ENCODE measurements around the gene TIMP4. TPM values are rescaled to one million over a fixed set of nuclear protein-coding genes. Genes with fewer than 3 reads are reported as not detected.

The TIMP4 gene
- total RNA-seq, 1 experiment from 2014 or later = 8.4 TPM

DNA sequence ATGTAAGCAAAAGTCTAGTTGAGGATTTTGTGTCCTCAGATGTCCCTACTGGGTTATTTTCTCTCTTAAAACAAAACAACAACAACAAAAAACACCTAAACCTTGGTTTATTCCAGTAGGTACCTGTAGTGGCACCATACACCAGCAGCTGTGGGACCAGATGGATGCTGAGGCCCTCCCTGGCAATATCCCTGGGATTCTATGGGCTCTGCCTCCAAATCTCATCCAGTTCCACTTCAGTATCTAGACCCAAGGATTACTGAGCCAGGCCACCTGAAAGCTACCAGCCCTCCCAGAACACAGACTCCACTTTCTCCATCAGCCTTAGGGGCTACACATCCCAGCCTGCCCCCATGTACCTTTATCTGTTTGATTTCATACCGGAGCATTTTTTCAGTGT is 1.7 kb downstream of the TIMP4 start:
- no peak for DNase-seq
- Mint-ChIP-seq H3K36me3 (ENCODE audit: insufficient read depth in 1 of 3, low read depth in 3 of 3) (peaks cover 3 to 39% (median 5%) of the 10 kb centered on the region in 3 experiments; a peak in 4 of 7 replicates), H3K4me1 (peaks cover 36 to 56% of the 10 kb centered on the region in 2 experiments), H3K9me3 (no peaks in the 10 kb centered on the region), H3K27me3 (ENCODE audit: low read depth) (peaks cover 3% of the 10 kb centered on the region), H3K4me3 (no peak overlapping the region; a peak in 1 of 5 replicates), H3K27ac (peak overlapping the region in 1 of 3 experiments; percentile 83; a peak in 1 of 7 replicates)
- Histone ChIP-seq H3K27ac (ENCODE audit: insufficient read length, low read depth, low read length) (no peak overlapping the region), H3K9me3 (ENCODE audit: control insufficient read depth, low read depth, low read length) (no peaks in the 10 kb centered on the region), H3K27me3 (ENCODE audit: insufficient read depth, low read length) (no peaks in the 10 kb centered on the region), H2BK5ac (ENCODE audit: insufficient read length, low read length) (no peak overlapping the region), H3K18ac (ENCODE audit: insufficient read length, low read depth, low read length) (no peak overlapping the region), H3K4me1 (ENCODE audit: insufficient read depth, low read length) (peaks cover 5% of the 10 kb centered on the region; the same call in 1 of the 2 replicates), H3K14ac (ENCODE audit: insufficient read depth, low read length) (no peak overlapping the region), H3K4me2 (ENCODE audit: insufficient read depth, insufficient read length, low read length) (no peak overlapping the region), H3K56ac (ENCODE audit: insufficient read length, low read depth, low read length) (no peak overlapping the region), H4K5ac (ENCODE audit: insufficient read length, low read depth, low read length) (no peak overlapping the region), H2BK15ac (ENCODE audit: low read depth, low read length) (no peak overlapping the region), H3K4ac (ENCODE audit: low read depth, low read length) (no peak overlapping the region), H2BK120ac (ENCODE audit: low read depth, low read length, poor library complexity, severe bottlenecking) (no peak overlapping the region), H3K79me1 (ENCODE audit: insufficient read depth, low read depth, low read length, poor library complexity, severe bottlenecking) (no peaks in the 10 kb centered on the region), H3K9ac (ENCODE audit: extremely low read depth, insufficient read length, low read length) (no peak overlapping the region), H2BK20ac (ENCODE audit: low read depth, low read length, poor library complexity, severe bottlenecking) (no peak overlapping the region), H2AFZ (ENCODE audit: low read length) (no peak overlapping the region), H3K79me2 (ENCODE audit: insufficient read depth, low read length) (no peaks in the 10 kb centered on the region), H4K91ac (ENCODE audit: insufficient read length, low read depth, low read length) (no peak overlapping the region), H3K23me2 (ENCODE audit: insufficient read length, low read depth, low read length, poor library complexity, severe bottlenecking) (peaks cover 6% of the 10 kb centered on the region), H4K20me1 (ENCODE audit: control insufficient read depth, insufficient read depth, insufficient read length) (peaks cover 2% of the 10 kb centered on the region), H4K8ac (replicated peaks; ENCODE audit: insufficient read length, low read depth, low read length) (no peak overlapping the region), H2BK12ac (ENCODE audit: insufficient read length, low read depth, low read length) (no peak overlapping the region), H3T11ph (ENCODE audit: low read length) (no peak overlapping the region), H3K23ac (ENCODE audit: insufficient read length, low read depth, low read length) (no peak overlapping the region), H2AK5ac (ENCODE audit: insufficient read length, low read length) (no peak overlapping the region)
- WGBS (ENCODE audit: extremely low coverage, insufficient read length, low lambda C conversion rate) = no CpG with 5 or more reads among the region's 1 CpG
- TF ChIP-seq, protein P1, sequence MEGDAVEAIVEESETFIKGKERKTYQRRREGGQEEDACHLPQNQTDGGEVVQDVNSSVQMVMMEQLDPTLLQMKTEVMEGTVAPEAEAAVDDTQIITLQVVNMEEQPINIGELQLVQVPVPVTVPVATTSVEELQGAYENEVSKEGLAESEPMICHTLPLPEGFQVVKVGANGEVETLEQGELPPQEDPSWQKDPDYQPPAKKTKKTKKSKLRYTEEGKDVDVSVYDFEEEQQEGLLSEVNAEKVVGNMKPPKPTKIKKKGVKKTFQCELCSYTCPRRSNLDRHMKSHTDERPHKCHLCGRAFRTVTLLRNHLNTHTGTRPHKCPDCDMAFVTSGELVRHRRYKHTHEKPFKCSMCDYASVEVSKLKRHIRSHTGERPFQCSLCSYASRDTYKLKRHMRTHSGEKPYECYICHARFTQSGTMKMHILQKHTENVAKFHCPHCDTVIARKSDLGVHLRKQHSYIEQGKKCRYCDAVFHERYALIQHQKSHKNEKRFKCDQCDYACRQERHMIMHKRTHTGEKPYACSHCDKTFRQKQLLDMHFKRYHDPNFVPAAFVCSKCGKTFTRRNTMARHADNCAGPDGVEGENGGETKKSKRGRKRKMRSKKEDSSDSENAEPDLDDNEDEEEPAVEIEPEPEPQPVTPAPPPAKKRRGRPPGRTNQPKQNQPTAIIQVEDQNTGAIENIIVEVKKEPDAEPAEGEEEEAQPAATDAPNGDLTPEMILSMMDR (conservative IDR thresholded peaks at IDR 0.05) = no peak
